ENCODE data around the gene CEP164.

GRCh38 chr11:117437791-117438130, 110.1 kb downstream of the CEP164 start:
- TF ChIP-seq CTCF (conservative IDR thresholded peaks at IDR 0.05): no peak
- TF ChIP-seq EZH2 (IDR thresholded peaks at IDR 0.05; ENCODE audit: low read depth): no peak
